GM04503 (cell line): ENCODE measurements around the gene PLA2G4D.
"Not testable (repeated sequence)": the region's sequence is repeated elsewhere in the genome, so short reads cannot be mapped to it uniquely, and the experiment has no call there.

Source experiments
- DNase-seq: peaks from one replicate; pipeline ENCODE4 v3.0.0-alpha.2; 2012; ENCODE audit warnings: low read depth

PLA2G4D gene

DNA sequence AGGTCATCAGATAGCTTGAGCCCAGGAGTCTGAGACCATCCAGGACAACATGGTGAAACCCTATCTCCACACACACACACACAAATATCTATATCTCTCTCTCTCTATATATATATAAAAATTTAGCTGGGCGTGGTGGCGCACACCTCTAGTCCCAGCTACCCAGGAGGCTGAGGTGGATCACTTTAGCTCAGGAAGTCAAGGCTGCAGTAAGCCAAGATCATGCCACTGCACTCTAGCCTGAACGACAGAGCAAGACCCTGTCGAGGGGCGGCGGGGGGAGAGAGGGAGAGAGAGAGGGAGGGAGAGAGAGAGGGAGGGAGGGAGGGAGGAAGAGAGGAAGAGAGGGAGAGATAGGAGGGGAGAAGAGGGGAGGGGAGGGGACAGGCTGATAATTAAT is 34.1 kb upstream of the PLA2G4D start:
- no peak for DNase-seq

DNA sequence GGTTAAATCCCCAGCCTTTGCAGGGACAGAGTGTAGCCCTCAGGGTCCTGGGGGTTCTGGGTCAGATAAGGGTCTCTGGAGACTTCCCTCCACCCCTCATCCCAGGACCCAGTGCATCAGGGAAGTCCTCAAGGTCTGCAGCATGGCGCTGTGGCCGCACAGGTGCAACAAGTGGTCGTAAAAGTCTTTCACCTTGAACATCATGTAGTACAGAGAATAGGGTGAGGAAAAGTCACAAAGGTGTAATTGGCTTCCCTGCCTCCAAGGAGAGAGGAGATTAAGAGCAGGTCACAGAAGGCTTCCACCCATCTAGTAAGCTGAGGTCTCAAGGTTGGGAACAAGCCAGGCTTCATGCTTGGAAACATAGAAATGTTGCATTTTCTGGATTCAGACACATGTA is 29.2 kb upstream of the PLA2G4D start:
- no peak for DNase-seq

- no peak for DNase-seq
Measured at GRCh38 chr15:42121682-42122081, 27.3 kb upstream of the PLA2G4D start.

DNA sequence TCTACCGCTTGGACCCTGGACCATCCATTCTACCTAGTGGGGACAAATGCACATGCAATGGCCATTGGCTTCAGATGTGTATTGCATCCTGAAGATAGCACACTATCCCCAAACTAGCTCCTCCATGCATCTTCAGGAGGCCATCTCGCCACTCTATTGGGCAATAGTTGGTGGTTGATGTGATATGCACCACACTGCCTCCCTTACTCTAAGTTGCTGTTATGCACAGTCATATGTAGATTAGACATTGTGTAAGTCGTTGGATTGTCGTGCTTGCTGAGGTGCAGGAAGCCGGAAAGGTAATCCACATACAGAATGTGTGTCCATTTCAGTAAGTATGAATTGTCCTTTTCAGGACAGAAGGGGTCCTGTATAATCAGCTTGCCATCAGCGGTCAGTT is 26.7 kb upstream of the PLA2G4D start:
- no peak for DNase-seq

GRCh38 chr15:42120285-42120684 is 25.9 kb upstream of the PLA2G4D start:
- DNase-seq = no peak

DNA sequence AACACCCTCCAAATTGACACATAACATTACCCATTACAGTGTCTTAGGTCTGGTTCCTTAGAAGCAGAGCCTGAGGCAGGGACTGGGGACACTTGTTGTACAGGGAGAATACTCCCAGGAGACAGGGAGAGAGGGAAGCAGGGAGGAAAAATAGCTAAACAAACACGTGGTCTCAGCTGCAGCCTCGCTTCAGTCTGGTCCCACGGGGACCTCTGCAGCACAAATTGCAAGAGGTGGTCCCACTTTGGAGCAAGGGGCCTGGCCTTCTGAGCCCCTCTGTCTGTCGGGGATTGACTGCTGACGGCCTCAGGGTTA is 25.0 kb upstream of the PLA2G4D start:
- no peak for DNase-seq

DNA sequence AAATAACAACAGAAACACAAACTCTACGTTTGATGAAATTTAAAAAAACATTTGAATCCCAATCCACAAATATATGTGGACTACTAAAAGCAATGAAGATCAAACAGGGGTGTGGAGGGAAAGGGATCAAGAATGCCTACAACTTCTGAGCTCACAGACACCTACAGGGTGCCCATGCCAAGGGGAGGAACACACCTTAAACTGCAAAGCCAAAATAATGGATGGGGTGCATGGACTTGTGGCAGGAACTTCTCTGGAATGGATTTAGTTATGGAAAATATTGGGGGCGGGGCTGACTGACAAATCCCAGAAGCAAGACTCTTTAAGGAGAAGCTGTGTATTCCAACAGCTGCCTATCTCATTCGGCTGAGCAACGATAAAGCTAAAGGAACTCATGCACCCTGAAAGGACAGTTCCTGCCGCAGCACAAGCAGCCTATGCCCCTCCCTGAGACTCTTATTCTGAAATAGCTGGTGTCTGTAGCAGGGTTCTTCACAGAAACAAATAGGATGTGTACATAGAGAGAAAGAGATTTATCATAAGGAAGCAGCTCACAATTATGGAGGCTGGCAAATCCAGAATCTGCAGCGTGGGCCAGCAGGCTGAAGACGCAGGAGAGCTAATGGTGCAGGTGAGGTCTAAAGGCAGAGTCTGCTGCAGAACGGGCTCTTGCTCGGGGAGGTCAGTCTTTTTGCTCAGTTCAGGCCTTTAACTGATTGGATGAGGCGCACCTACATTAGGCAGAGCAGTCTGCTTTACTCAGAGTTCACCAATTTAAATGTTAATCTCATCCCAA is 24.5 kb upstream of the PLA2G4D start:
- no peak for DNase-seq

GRCh38 chr15:42111924-42112323 is 17.6 kb upstream of the PLA2G4D start:
- DNase-seq = no peak

GRCh38 chr15:42110367-42110766 is 16.0 kb upstream of the PLA2G4D start:
- no peak for DNase-seq

- DNase-seq = no peak
Measured at GRCh38 chr15:42108806-42109205, 14.4 kb upstream of the PLA2G4D start.

- DNase-seq = no peak
Measured at GRCh38 chr15:42108189-42108588, 13.8 kb upstream of the PLA2G4D start.

GRCh38 chr15:42107473-42107872 is 13.1 kb upstream of the PLA2G4D start:
- no peak for DNase-seq

- no peak for DNase-seq
Measured at GRCh38 chr15:42106288-42106687, 11.9 kb upstream of the PLA2G4D start.

GRCh38 chr15:42104095-42104891 is 9.9 kb upstream of the PLA2G4D start:
- DNase-seq = peak; percentile 15

- no peak for DNase-seq
Measured at GRCh38 chr15:42102646-42103235, 8.4 kb upstream of the PLA2G4D start.

DNA sequence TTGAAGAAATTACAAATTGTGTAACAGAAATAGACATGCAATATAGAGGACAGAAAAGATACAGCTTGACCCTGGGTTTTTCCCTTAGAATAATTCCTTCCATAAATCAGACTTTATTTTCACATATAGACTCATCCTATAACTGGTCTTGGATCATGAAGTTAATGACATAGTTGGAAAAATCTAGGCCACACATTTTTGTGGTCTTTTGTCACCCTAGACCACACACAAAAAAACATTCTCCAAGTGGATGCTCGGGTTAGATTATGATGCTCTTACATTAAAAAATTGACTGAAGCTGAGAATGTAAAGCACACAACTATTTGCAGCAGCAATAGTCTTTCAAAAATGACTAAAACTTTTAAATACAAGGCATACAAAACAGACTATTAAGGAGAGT is 7.5 kb upstream of the PLA2G4D start:
- no peak for DNase-seq

DNA sequence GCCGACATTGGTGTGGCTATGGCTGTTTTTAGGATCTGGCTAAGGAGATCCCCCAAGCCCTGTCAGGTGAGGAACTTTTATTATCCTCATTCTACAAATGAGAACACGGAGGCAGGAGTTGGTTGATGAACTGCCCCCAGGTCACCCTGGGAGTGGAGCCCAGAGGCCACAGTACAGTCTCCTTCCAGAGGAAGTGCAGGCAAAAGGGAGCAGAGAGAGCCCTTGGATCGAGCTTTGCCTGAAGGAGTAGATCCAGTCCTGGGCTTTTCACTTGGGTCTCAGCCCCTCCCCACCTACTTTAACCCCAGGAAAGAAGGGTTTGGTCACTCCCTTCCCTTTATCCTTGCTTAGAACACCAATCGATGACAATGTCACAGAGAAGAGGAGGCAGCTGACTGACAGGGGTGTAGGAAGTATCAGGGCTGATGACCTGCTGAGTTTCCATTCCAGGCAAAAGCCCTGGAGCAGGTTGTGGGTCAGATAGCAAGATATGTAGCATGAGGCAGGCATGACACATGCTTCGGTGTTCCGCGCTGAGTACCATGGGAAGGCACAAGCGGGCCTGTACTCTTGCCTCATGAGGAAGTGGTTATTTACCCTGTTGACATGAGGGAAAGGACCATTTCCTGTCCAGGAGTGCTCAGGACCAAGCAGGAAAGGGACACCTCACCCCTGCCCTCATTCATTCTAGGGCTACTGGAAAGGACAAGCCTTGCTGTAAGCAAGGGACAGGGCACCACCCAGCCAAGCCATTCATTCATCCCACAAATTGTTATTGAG is 5.8 kb upstream of the PLA2G4D start:
- DNase-seq = no peak

GRCh38 chr15:42097018-42097417 is 2.7 kb upstream of the PLA2G4D start:
- no peak for DNase-seq

- no peak for DNase-seq
Measured at GRCh38 chr15:42093966-42094365, 396 bp downstream of the PLA2G4D start.

GRCh38 chr15:42092398-42093318 is 1.7 kb downstream of the PLA2G4D start:
- DNase-seq = no peak

- DNase-seq = not testable (repeated sequence)
Measured at GRCh38 chr15:42091753-42092397, 2.5 kb downstream of the PLA2G4D start.
